Fibroblast of pulmonary artery (primary cell): ENCODE data around the gene TMEM169.

Source experiments
- DNase-seq: peaks from one replicate; pipeline ENCODE4 v3.0.0-alpha.2; 2010; ENCODE audit warnings: low read depth
- H3K4me3 ChIP-seq: replicated peaks from 2 replicates; pipeline ENCODE4 v1.5.1; 2011; ENCODE audit warnings: low read depth, mild to moderate bottlenecking, control low read depth, low read length, moderate library complexity
- TF ChIP-seq, protein P1 (sequence below): IDR thresholded peaks from 2 replicates; pipeline ENCODE4 v1.5.1; 2011; ENCODE audit warnings: mild to moderate bottlenecking, control low read depth, low read length, inconsistent platforms; ENCODE audit errors: missing control alignments

TMEM169 gene

DNA sequence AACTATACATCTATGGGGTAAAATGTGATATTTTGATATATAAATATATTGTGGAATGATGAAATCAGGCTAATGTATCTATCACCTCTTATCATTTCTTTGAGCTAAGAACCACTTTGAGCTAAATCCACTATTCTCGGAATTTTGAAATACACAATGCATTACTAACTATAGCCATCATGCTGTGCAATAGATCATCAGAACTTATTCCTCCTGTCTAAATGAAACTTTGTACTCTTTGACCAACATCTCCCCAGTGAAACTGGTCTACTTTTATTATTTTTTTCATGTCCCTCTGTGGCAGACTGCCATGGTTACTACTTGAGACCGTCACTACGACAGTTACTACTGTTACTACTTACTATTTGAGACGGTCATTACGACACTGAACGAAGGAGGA is 11.5 kb upstream of the TMEM169 start:
- H3K4me3 ChIP-seq, result no peak overlapping the region
- TF ChIP-seq, protein P1, sequence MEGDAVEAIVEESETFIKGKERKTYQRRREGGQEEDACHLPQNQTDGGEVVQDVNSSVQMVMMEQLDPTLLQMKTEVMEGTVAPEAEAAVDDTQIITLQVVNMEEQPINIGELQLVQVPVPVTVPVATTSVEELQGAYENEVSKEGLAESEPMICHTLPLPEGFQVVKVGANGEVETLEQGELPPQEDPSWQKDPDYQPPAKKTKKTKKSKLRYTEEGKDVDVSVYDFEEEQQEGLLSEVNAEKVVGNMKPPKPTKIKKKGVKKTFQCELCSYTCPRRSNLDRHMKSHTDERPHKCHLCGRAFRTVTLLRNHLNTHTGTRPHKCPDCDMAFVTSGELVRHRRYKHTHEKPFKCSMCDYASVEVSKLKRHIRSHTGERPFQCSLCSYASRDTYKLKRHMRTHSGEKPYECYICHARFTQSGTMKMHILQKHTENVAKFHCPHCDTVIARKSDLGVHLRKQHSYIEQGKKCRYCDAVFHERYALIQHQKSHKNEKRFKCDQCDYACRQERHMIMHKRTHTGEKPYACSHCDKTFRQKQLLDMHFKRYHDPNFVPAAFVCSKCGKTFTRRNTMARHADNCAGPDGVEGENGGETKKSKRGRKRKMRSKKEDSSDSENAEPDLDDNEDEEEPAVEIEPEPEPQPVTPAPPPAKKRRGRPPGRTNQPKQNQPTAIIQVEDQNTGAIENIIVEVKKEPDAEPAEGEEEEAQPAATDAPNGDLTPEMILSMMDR, result no peak
- no peak for DNase-seq

DNA sequence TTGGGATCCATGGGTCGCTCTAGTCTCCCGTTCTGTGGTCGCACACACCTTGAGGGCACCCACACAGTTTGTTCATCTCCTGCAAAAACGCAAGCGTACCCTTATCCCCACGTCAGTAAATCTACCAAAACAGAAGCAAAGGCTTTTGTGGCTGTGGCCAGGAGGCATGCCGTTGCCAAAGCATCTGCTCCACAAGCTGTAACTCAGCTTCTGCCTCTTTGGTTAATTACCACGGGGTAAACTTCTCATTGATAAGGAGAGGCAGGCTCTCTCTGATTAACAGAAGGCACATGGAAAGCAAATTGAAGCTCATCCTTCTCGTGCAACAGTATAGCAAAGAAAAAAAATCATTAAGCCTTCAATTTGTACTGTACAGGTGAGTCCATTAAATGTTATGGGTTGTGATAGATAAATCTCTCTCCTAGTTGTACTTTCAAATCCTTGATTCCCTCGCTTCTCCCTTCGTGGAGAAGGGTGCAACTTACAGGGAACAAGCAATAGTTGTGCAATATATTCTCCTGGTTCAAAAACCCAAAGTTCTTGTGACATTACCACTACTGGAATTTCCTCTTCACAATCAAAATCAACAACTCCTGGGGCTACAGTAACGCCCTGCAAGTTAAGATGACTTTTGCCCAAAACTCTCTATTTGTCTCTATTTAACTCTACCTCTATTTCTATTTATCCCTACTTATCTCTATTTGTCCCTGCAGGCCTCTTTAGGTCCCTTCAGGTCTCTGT is 10.4 kb upstream of the TMEM169 start:
- H3K4me3 ChIP-seq, result no peak overlapping the region
- TF ChIP-seq, protein P1, result no peak
- peak; percentile 47 for DNase-seq

DNA sequence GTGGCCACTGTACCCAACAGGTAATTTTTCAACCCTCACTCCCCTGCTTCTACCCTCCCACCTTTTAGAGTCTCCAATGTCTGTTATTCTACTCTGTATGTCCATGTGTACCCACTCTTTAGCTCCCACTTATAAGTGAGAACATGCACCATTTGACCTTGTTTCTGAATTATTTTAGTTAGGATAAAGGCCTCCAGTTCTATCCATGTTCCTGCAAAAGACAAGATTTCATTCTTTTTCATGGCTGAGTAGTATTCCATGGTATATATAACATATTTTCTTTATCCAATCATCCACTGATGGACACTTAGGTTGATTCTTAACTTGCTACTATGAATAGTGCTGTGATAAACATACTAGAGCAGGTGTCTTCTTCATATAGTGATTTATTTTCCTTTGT is 9.2 kb upstream of the TMEM169 start:
- no peak for DNase-seq
- H3K4me3 ChIP-seq, result no peak overlapping the region
- TF ChIP-seq, protein P1, result no peak

DNA sequence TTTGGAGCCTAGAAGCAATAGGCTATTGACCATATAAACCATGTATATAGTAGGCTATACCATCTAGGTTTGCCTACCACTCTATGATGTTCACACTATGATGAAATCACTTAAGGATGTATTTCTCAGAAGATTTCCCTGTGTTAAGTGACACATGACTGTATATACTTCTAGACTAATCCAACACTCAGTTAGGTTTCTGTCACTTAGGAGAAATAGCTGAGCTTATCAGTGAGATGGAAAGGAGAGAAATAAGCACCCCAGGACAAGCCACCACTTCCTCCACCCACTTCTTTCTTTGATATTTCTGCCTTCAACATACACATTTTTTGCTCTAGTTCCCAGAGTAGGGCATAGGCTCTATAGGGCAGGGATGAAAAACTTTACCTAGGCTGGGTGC is 7.9 kb upstream of the TMEM169 start:
- TF ChIP-seq, protein P1, result no peak
- no peak for DNase-seq
- H3K4me3 ChIP-seq, result no peak overlapping the region

DNA sequence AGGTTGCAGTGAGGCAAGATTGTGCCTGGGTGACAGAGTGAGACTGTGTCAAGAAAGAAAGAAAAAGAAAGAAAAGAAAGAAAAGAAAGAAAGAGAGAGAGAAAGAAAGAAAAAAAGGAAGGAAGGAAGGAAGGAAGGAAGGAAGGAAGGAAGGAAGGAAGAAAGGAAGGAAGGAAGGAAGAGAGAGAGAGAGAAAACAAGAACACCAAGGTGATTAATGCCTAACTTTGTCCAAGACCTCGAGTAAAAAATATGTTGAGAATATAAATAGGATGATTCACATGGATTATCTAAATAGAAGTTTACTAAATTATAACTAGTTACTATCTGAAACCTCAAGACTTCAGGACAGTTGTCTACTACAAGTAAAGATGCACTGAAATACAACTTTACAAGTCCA is 7.3 kb upstream of the TMEM169 start:
- TF ChIP-seq, protein P1, result no peak
- H3K4me3 ChIP-seq, result no peak overlapping the region
- DNase-seq, result no peak

DNA sequence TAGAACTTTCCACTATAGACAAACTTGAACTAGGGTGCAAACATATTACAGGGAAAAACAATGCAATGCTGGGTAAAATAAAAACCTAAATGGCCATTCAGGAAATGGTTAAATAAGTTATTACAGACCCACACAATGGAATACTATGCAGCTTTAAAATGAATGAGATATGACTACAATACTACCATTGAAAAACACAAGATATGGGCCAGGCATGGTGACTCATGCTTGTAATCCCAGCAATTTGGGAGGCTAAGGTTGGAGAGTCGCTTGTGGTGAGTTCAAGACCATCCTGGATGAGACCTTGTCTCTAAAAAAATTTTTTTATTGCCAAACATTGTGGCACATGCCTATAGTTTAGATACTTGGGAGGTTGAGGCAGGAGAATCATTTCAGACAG is 6.9 kb upstream of the TMEM169 start:
- TF ChIP-seq, protein P1, result no peak
- DNase-seq, result peak; percentile 27
- no peak overlapping the region for H3K4me3 ChIP-seq
